Endodermal cell (in vitro differentiated cells): ENCODE data around the gene SLC12A5. TPM values are rescaled to one million over a fixed set of nuclear protein-coding genes. Genes with fewer than 3 reads are reported as not detected.

Experiments used
- DNase-seq: peaks from one replicate; pipeline ENCODE4 v3.0.0-alpha.2; 2017
- H3K27ac ChIP-seq: 2 replicates; pipeline ENCODE4 v1.5.1; 2013; ENCODE audit warnings: mild to moderate bottlenecking, low read depth, low read length, moderate library complexity
- H3K27me3 ChIP-seq: 2 replicates; pipeline ENCODE4 v1.6.1; 2013; ENCODE audit warnings: mild to moderate bottlenecking, low read length, moderate library complexity; ENCODE audit not compliant: insufficient read depth, control insufficient read depth, poor library complexity, severe bottlenecking
- H3K36me3 ChIP-seq: 2 replicates; pipeline ENCODE4 v1.7.0; 2013; ENCODE audit warnings: mild to moderate bottlenecking, low read length, moderate library complexity; ENCODE audit not compliant: control insufficient read depth, insufficient read depth
- H3K4me1 ChIP-seq: one replicate; pipeline ENCODE4 v1.7.0; 2013; ENCODE audit warnings: low read length; ENCODE audit not compliant: control insufficient read depth, insufficient read depth
- H3K4me3 ChIP-seq: 2 replicates; pipeline ENCODE4 v1.5.1; 2013; ENCODE audit warnings: mild to moderate bottlenecking, low read length, moderate library complexity
- H3K9ac ChIP-seq: 2 replicates; pipeline ENCODE4 v1.6.1; 2013; ENCODE audit warnings: mild to moderate bottlenecking, low read length, moderate library complexity; ENCODE audit not compliant: poor library complexity, severe bottlenecking; ENCODE audit errors: extremely low read depth
- H3K9me3 ChIP-seq: 2 replicates; pipeline ENCODE4 v1.6.1; 2013; ENCODE audit warnings: mild to moderate bottlenecking, low read length, moderate library complexity; ENCODE audit not compliant: control insufficient read depth
- H3K27ac Mint-ChIP-seq: 2 replicates; pipeline ENCODE4 v1.8.0; 2020; ENCODE audit warnings: mixed read lengths
- H3K27me3 Mint-ChIP-seq: 2 replicates; pipeline ENCODE4 v1.8.0; 2021; ENCODE audit warnings: mild to moderate bottlenecking, mixed read lengths; ENCODE audit not compliant: insufficient read depth
- H3K36me3 Mint-ChIP-seq: 2 replicates; pipeline ENCODE4 v1.8.0; 2020; ENCODE audit warnings: low read depth, mixed read lengths
- H3K4me1 Mint-ChIP-seq: 2 replicates; pipeline ENCODE4 v1.8.0; 2020; ENCODE audit warnings: mixed read lengths
- H3K4me3 Mint-ChIP-seq: 2 replicates; pipeline ENCODE4 v1.8.0; 2020; ENCODE audit warnings: mild to moderate bottlenecking, moderate library complexity, mixed read lengths
- H3K9me3 Mint-ChIP-seq: 2 replicates; pipeline ENCODE4 v1.8.0; 2020; ENCODE audit warnings: mild to moderate bottlenecking, mixed read lengths
- WGBS, 2 experiments: methylation state at CpG; one replicate each; pipeline versions ENCODE4 v1.1.5 to v1.1.7; 2013; ENCODE audit warnings: missing lambda C conversion rate in 2 of 2, mixed read lengths in 1 of 2; ENCODE audit not compliant: insufficient coverage in 1 of 2, insufficient read length in 1 of 2; 5-methylcytosine and 5-hydroxymethylcytosine counted together
- long read RNA-seq, 4 experiments: library from polyadenylated mRNA in 2 of 4; library from RNA in 1 of 4; library from capped mRNA in 1 of 4; stranded (forward) in 3 of 4; unstranded in 1 of 4; transcript quantifications; one replicate each; pipeline ENCODE4 v2.0.0, GENCODE V29; 2020 to 2021; ENCODE audit warnings: inconsistent platforms in 1 of 4
- polyA plus RNA-seq, 2 experiments: library from polyadenylated mRNA; stranded (reverse); fragments of 50-300 nt; gene quantifications; one replicate each; pipeline ENCODE4 v1.2.3, GENCODE V29; 2013
- total RNA-seq, 2 donors: library from RNA; stranded (reverse); fragmentation: NEBNext Ultra II Directional in 1 of 2; extraction: Animal tissue kit (Norgen Biotek cat#: 25700) in 1 of 2; gene quantifications; 2 replicates in 1 of 2; 3 replicates in 1 of 2; pipeline ENCODE4 v1.2.1, GENCODE V29; 2021
- TF ChIP-seq, protein P1 (sequence below): fragments of 200-600 bp; sonication (generic); conservative IDR thresholded peaks from 2 replicates; pipeline ENCODE4 v1.5.0; 2021; ENCODE audit warnings: antibody characterized with exemption, mild to moderate bottlenecking

SLC12A5 gene
- 10 to 100 TPM in 1 of 2 donors, 1 to 10 TPM in 1; 5.7 to 10.2 TPM for total RNA-seq
- 7.2 TPM for polyA plus RNA-seq (2013, experiment 1 of 2)
- polyA plus RNA-seq (2013, experiment 2 of 2) = 7.4 TPM
- long read RNA-seq, experiment 1, partial matches to known transcripts = 0 of 7 reads
- long read RNA-seq, experiment 1, other reads (novel, unspliced or antisense) = 2 of 7 reads
- long read RNA-seq, experiment 2, partial matches to known transcripts = 1 of 3 reads
- long read RNA-seq, experiment 2, other reads (novel, unspliced or antisense) = 2 of 3 reads
- long read RNA-seq, experiment 3, partial matches to known transcripts = 0 of 1 reads
- long read RNA-seq, experiment 3, other reads (novel, unspliced or antisense) = 1 of 1 reads
- long read RNA-seq, experiment 4, partial matches to known transcripts = 1 of 1 reads
- long read RNA-seq, experiment 4, other reads (novel, unspliced or antisense) = 0 of 1 reads

- H3K4me3 ChIP-seq = no peak within 1 kb of the TSS
Observed at GRCh38 chr20:46028772-46029371, at the start of gene SLC12A5. TSS of gene SLC12A5 (plus strand) at chr20:46029215. CDS start at chr20:46029345, 130 bp downstream.

GRCh38 chr20:45981261-45981660 is 47.8 kb upstream of the SLC12A5 start:
- H3K4me3 ChIP-seq = no peak overlapping the region

More at GRCh38 chr20:46028772-46029371, at the start of gene SLC12A5:
- no peak for DNase-seq
- Mint-ChIP-seq H3K27me3 (peaks cover 100% of the 10 kb centered on the region), H3K9me3 (no peaks in the 10 kb centered on the region), H3K4me1 (no peaks in the 10 kb centered on the region), H3K4me3 (no peak within 1 kb of the TSS), H3K36me3 (no peaks in the 10 kb centered on the region), H3K27ac (no peak within 1 kb of the TSS)
- H3K27me3 ChIP-seq = peaks cover 100% of the 10 kb centered on the region
- H3K9ac ChIP-seq = no peak within 1 kb of the TSS
- peaks cover 3% of the 10 kb centered on the region for H3K4me1 ChIP-seq
- TF ChIP-seq, protein P1, sequence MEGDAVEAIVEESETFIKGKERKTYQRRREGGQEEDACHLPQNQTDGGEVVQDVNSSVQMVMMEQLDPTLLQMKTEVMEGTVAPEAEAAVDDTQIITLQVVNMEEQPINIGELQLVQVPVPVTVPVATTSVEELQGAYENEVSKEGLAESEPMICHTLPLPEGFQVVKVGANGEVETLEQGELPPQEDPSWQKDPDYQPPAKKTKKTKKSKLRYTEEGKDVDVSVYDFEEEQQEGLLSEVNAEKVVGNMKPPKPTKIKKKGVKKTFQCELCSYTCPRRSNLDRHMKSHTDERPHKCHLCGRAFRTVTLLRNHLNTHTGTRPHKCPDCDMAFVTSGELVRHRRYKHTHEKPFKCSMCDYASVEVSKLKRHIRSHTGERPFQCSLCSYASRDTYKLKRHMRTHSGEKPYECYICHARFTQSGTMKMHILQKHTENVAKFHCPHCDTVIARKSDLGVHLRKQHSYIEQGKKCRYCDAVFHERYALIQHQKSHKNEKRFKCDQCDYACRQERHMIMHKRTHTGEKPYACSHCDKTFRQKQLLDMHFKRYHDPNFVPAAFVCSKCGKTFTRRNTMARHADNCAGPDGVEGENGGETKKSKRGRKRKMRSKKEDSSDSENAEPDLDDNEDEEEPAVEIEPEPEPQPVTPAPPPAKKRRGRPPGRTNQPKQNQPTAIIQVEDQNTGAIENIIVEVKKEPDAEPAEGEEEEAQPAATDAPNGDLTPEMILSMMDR = no peak
- WGBS, 2 experiments = 21 to 30% methylated on average over 18 to 56 of the region's 56 CpGs
- no peaks in the 10 kb centered on the region for H3K9me3 ChIP-seq
- H3K36me3 ChIP-seq = no peaks in the 10 kb centered on the region
- no peak within 1 kb of the TSS for H3K27ac ChIP-seq

DNA sequence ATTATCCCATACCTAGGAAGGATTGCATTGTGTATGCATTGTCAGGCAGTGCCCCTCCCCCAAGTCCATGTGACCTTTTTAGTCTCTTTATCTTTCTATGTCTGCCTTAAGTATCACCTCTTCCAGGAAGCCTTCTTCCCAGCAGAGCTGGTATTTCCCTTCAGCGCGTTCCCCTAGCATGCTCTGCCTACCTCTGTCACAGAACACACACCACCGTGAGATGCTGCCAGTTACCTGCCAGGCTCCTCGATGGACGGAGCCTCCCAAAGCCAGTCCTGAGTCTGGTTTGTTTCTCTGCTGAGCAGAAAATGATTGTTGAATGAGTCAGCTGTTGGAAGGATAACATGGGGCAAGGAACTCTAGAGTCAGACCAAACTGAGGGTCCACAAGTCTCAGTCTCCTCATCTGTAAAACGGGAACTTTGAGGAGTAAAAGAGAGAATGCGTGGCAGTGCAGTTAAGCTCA is 45.7 kb upstream of the SLC12A5 start:
- TF ChIP-seq, protein P1 = no peak
- no peak overlapping the region for H3K27ac ChIP-seq
- WGBS, 2 experiments = 69 to 82% methylated on average over 6 to 7 of the region's 7 CpGs
- peaks cover 4% of the 10 kb centered on the region for H3K4me1 ChIP-seq
- H3K27me3 Mint-ChIP-seq = peaks cover 5% of the 10 kb centered on the region
- no peaks in the 10 kb centered on the region for H3K27me3 ChIP-seq
- no peak overlapping the region for H3K4me3 Mint-ChIP-seq
- peak overlapping the region; percentile 6 for H3K9ac ChIP-seq
- H3K4me1 Mint-ChIP-seq = peaks cover 21% of the 10 kb centered on the region
- H3K27ac Mint-ChIP-seq = no peak overlapping the region
- no peaks in the 10 kb centered on the region for H3K9me3 ChIP-seq
- no peaks in the 10 kb centered on the region for H3K36me3 Mint-ChIP-seq
- peak overlapping the region; percentile 24 for H3K4me3 ChIP-seq
- H3K9me3 Mint-ChIP-seq = no peaks in the 10 kb centered on the region
- H3K36me3 ChIP-seq = no peaks in the 10 kb centered on the region
- peak; percentile 54 for DNase-seq

More at GRCh38 chr20:45981261-45981660, 47.8 kb upstream of the SLC12A5 start:
- no peak for DNase-seq
- no peak overlapping the region for H3K27ac ChIP-seq
- Mint-ChIP-seq H3K36me3 (no peaks in the 10 kb centered on the region), H3K27me3 (peaks cover 16% of the 10 kb centered on the region), H3K4me1 (peaks cover 21% of the 10 kb centered on the region), H3K4me3 (no peak overlapping the region), H3K9me3 (no peaks in the 10 kb centered on the region), H3K27ac (no peak overlapping the region)
- 92 to 98% methylated on average over 6 of the region's 6 CpGs for WGBS, 2 experiments
- peaks cover 4% of the 10 kb centered on the region for H3K4me1 ChIP-seq
- no peak overlapping the region for H3K9ac ChIP-seq
- no peaks in the 10 kb centered on the region for H3K36me3 ChIP-seq
- TF ChIP-seq, protein P1 = no peak
- no peaks in the 10 kb centered on the region for H3K27me3 ChIP-seq
- H3K9me3 ChIP-seq = no peaks in the 10 kb centered on the region
